Body of pancreas (tissue), 4 donors: ENCODE results near the gene DCTN1.

Experiments
- POLR2A ChIP-seq, 3 donors: fragments of 450-650 bp; IDR thresholded peaks; one replicate each; pipeline ENCODE4 v1.6.1; 2016; ENCODE audit warnings: antibody characterized with exemption in 3 of 3, mild to moderate bottlenecking in 2 of 3
- TF ChIP-seq, protein P1 (sequence below), 7 experiments: fragments of 450-650 bp in 4 of 7; fragments of 200-600 bp in 3 of 7; sonication (generic) in 3 of 7; IDR thresholded peaks; one replicate each; pipeline ENCODE4 v1.5.1; 2016 to 2019; ENCODE audit warnings: antibody characterized with exemption in 7 of 7

- TF ChIP-seq, protein P1, sequence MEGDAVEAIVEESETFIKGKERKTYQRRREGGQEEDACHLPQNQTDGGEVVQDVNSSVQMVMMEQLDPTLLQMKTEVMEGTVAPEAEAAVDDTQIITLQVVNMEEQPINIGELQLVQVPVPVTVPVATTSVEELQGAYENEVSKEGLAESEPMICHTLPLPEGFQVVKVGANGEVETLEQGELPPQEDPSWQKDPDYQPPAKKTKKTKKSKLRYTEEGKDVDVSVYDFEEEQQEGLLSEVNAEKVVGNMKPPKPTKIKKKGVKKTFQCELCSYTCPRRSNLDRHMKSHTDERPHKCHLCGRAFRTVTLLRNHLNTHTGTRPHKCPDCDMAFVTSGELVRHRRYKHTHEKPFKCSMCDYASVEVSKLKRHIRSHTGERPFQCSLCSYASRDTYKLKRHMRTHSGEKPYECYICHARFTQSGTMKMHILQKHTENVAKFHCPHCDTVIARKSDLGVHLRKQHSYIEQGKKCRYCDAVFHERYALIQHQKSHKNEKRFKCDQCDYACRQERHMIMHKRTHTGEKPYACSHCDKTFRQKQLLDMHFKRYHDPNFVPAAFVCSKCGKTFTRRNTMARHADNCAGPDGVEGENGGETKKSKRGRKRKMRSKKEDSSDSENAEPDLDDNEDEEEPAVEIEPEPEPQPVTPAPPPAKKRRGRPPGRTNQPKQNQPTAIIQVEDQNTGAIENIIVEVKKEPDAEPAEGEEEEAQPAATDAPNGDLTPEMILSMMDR (IDR thresholded peaks at IDR 0.05), result no peak
- TF ChIP-seq POLR2A (IDR thresholded peaks at IDR 0.05), result no peak
Measured at GRCh38 chr2:74327199-74327598, 52.9 kb downstream of the DCTN1 start.
